Neural cell (in vitro differentiated cells): Measurements from ENCODE around the gene CNTN6. TPM values are rescaled to one million over a fixed set of nuclear protein-coding genes. Genes with fewer than 3 reads are reported as not detected.

Experiments
- H2AFZ ChIP-seq: fragments of 200-600, 300-800 bp; sonication (generic), shearing (Covaris generic); 2 replicates; pipeline ENCODE4 v1.6.0; 2014; ENCODE audit warnings: low read depth, mild to moderate bottlenecking, antibody characterized with exemption, low read length, moderate library complexity
- H3F3A ChIP-seq: fragments of 200-600 bp; shearing (Covaris generic); 2 replicates; pipeline ENCODE4 v1.6.1; 2016; ENCODE audit warnings: mild to moderate bottlenecking, moderate library complexity, mixed read lengths, antibody characterized with exemption, low read length; ENCODE audit not compliant: insufficient read depth, poor library complexity, severe bottlenecking
- H3K27ac ChIP-seq: fragments of 200-600, 300-800 bp; sonication (generic), shearing (Covaris generic); 2 replicates; pipeline ENCODE4 v1.5.1; 2014; ENCODE audit warnings: mild to moderate bottlenecking, low read length, moderate library complexity
- H3K27me3 ChIP-seq: fragments of 300-800, 200-600 bp; sonication (generic), shearing (Covaris generic); 2 replicates; pipeline ENCODE4 v1.6.0; 2014; ENCODE audit warnings: mild to moderate bottlenecking, low read depth, low read length, moderate library complexity; ENCODE audit not compliant: insufficient read depth
- H3K36me3 ChIP-seq: fragments of 300-800, 200-600 bp; sonication (generic), shearing (Covaris generic); 2 replicates; pipeline ENCODE4 v1.5.1; 2014; ENCODE audit warnings: mild to moderate bottlenecking, antibody characterized with exemption, low read length, moderate library complexity; ENCODE audit not compliant: insufficient read depth
- H3K4me2 ChIP-seq: fragments of 300-800, 200-600 bp; sonication (generic), shearing (Covaris generic); 2 replicates; pipeline ENCODE4 v1.6.0; 2014; ENCODE audit warnings: mild to moderate bottlenecking, low read length
- H3K4me3 ChIP-seq: fragments of 300-800, 200-600 bp; sonication (generic), shearing (Covaris generic); 2 replicates; pipeline ENCODE4 v1.5.1; 2014; ENCODE audit warnings: mild to moderate bottlenecking, low read length, moderate library complexity
- H3K79me2 ChIP-seq: fragments of 200-600 bp; shearing (Covaris generic); replicated peaks from 2 replicates; pipeline ENCODE4 v1.6.0; 2014; ENCODE audit warnings: mild to moderate bottlenecking, low read length, moderate library complexity; ENCODE audit not compliant: insufficient read depth
- H3K9ac ChIP-seq: fragments of 300-800, 200-600 bp; sonication (generic), shearing (Covaris generic); 2 replicates; pipeline ENCODE4 v1.6.1; 2016; ENCODE audit warnings: mild to moderate bottlenecking, low read length, mixed read lengths
- H3K9me2 ChIP-seq: fragments of 200-600 bp; shearing (Covaris generic); 2 replicates; pipeline ENCODE4 v1.6.1; 2016; ENCODE audit warnings: mild to moderate bottlenecking, low read length, mixed read lengths; ENCODE audit not compliant: insufficient read depth
- H3K9me3 ChIP-seq: fragments of 200-600, 300-800 bp; sonication (generic), shearing (Covaris generic); 2 replicates; pipeline ENCODE4 v1.6.1; 2016; ENCODE audit warnings: mild to moderate bottlenecking, mixed run types, low read length, moderate library complexity, mixed read lengths
- H4K20me1 ChIP-seq: fragments of 200-600 bp; shearing (Covaris generic); 2 replicates; pipeline ENCODE4 v1.6.1; 2016; ENCODE audit warnings: mild to moderate bottlenecking, mixed run types; ENCODE audit not compliant: insufficient read depth
- EP300 ChIP-seq: fragments of 450-650 bp; conservative IDR thresholded peaks from 2 replicates; pipeline ENCODE4 v1.6.1; 2014; ENCODE audit warnings: antibody characterized with exemption, mild to moderate bottlenecking, moderate library complexity; ENCODE audit not compliant: poor library complexity, severe bottlenecking
- EZH2 ChIP-seq: fragments of 200-600, 300-800 bp; shearing (Covaris generic), sonication (generic); IDR thresholded peaks from 2 replicates; pipeline ENCODE4 v1.6.1; 2014; ENCODE audit warnings: antibody characterized with exemption, low read length, borderline replicate concordance, mild to moderate bottlenecking; ENCODE audit not compliant: insufficient read depth, poor library complexity, severe bottlenecking
- MXI1 ChIP-seq: fragments of 450-650 bp; conservative IDR thresholded peaks from 2 replicates; pipeline ENCODE4 v1.6.1; 2014; ENCODE audit warnings: antibody characterized with exemption, mild to moderate bottlenecking; ENCODE audit not compliant: poor library complexity, severe bottlenecking
- POLR2AphosphoS5 ChIP-seq: IDR thresholded peaks from 2 replicates; pipeline ENCODE4 v1.6.1; 2012
- RAD21 ChIP-seq: fragments of 450-650 bp; conservative IDR thresholded peaks from 2 replicates; pipeline ENCODE4 v1.6.1; 2014; ENCODE audit warnings: antibody characterized with exemption, mild to moderate bottlenecking, moderate library complexity
- SMC3 ChIP-seq: fragments of 450-650 bp; conservative IDR thresholded peaks from 2 replicates; pipeline ENCODE4 v1.6.1; 2014; ENCODE audit warnings: antibody characterized with exemption, mild to moderate bottlenecking, moderate library complexity; ENCODE audit not compliant: poor library complexity
- TAF1 ChIP-seq: IDR thresholded peaks from 2 replicates; pipeline ENCODE4 v1.6.1; 2012; ENCODE audit warnings: low read depth
- polyA plus RNA-seq: library from polyadenylated mRNA; depleted of rRNA; stranded (reverse); fragments of >200 nt; gene quantifications from 2 replicates; pipeline ENCODE4 v1.2.3, GENCODE V29; 2014
- TF ChIP-seq, protein P1 (sequence below): IDR thresholded peaks from 2 replicates; pipeline ENCODE4 v1.6.1; 2012; ENCODE audit warnings: borderline replicate concordance
- TF ChIP-seq, protein P2 (sequence below): fragments of 450-650 bp; IDR thresholded peaks from 2 replicates; pipeline ENCODE4 v1.5.1; 2014; ENCODE audit warnings: antibody characterized with exemption, mild to moderate bottlenecking, moderate library complexity; ENCODE audit not compliant: poor library complexity, severe bottlenecking

CNTN6 gene
- polyA plus RNA-seq, 1 donor from 2014 or later: 1.8 TPM

- TF ChIP-seq, protein P1, sequence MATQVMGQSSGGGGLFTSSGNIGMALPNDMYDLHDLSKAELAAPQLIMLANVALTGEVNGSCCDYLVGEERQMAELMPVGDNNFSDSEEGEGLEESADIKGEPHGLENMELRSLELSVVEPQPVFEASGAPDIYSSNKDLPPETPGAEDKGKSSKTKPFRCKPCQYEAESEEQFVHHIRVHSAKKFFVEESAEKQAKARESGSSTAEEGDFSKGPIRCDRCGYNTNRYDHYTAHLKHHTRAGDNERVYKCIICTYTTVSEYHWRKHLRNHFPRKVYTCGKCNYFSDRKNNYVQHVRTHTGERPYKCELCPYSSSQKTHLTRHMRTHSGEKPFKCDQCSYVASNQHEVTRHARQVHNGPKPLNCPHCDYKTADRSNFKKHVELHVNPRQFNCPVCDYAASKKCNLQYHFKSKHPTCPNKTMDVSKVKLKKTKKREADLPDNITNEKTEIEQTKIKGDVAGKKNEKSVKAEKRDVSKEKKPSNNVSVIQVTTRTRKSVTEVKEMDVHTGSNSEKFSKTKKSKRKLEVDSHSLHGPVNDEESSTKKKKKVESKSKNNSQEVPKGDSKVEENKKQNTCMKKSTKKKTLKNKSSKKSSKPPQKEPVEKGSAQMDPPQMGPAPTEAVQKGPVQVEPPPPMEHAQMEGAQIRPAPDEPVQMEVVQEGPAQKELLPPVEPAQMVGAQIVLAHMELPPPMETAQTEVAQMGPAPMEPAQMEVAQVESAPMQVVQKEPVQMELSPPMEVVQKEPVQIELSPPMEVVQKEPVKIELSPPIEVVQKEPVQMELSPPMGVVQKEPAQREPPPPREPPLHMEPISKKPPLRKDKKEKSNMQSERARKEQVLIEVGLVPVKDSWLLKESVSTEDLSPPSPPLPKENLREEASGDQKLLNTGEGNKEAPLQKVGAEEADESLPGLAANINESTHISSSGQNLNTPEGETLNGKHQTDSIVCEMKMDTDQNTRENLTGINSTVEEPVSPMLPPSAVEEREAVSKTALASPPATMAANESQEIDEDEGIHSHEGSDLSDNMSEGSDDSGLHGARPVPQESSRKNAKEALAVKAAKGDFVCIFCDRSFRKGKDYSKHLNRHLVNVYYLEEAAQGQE: no peak
- no peak overlapping the region for H3K4me3 ChIP-seq
- no peaks in the 10 kb centered on the region for H3K36me3 ChIP-seq
These were observed 20.8 kb upstream of the CNTN6 start for GRCh38 chr3:1072041-1072440.

DNA sequence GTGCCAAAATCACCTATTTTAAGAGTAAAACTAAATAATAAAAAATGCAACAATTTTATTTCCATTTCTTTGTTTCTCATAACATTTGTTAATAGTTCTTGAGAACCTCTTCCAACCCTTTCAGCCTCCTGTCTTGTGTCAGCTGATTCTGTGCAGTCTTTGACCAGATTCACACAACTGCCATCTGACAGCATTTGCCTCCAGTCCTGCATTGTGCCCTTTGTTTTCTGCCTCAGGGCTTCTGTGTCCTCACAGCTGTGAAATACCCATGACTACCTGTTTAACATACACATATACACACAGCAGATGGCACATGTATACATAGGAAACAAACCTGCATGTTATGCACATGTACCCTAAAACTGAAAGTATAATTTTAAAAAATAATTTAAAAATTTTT, 13.2 kb upstream of the CNTN6 start:
- Histone ChIP-seq H3K9ac (no peak overlapping the region), H2AFZ (no peak overlapping the region), H3K36me3 (no peaks in the 10 kb centered on the region), H3K27ac (no peak overlapping the region), H4K20me1 (no peaks in the 10 kb centered on the region), H3K9me3 (no peaks in the 10 kb centered on the region), H3K9me2 (no peaks in the 10 kb centered on the region), H3K4me2 (no peak overlapping the region), H3K27me3 (no peaks in the 10 kb centered on the region), H3K4me3 (no peak overlapping the region), H3F3A (no peaks in the 10 kb centered on the region), H3K79me2 (no peaks in the 10 kb centered on the region)
- TF ChIP-seq MXI1 (no peak), POLR2AphosphoS5 (no peak), EP300 (no peak), RAD21 (no peak), EZH2 (no peak), SMC3 (no peak), TAF1 (no peak)
- TF ChIP-seq, protein P1: no peak
- TF ChIP-seq, protein P2, sequence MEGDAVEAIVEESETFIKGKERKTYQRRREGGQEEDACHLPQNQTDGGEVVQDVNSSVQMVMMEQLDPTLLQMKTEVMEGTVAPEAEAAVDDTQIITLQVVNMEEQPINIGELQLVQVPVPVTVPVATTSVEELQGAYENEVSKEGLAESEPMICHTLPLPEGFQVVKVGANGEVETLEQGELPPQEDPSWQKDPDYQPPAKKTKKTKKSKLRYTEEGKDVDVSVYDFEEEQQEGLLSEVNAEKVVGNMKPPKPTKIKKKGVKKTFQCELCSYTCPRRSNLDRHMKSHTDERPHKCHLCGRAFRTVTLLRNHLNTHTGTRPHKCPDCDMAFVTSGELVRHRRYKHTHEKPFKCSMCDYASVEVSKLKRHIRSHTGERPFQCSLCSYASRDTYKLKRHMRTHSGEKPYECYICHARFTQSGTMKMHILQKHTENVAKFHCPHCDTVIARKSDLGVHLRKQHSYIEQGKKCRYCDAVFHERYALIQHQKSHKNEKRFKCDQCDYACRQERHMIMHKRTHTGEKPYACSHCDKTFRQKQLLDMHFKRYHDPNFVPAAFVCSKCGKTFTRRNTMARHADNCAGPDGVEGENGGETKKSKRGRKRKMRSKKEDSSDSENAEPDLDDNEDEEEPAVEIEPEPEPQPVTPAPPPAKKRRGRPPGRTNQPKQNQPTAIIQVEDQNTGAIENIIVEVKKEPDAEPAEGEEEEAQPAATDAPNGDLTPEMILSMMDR: no peak

More at GRCh38 chr3:1072041-1072440, 20.8 kb upstream of the CNTN6 start:
- H3K27me3 ChIP-seq: no peaks in the 10 kb centered on the region
- no peaks in the 10 kb centered on the region for H4K20me1 ChIP-seq
- no peaks in the 10 kb centered on the region for H3K79me2 ChIP-seq
- H3K9ac ChIP-seq: no peak overlapping the region
- H3K9me3 ChIP-seq: no peaks in the 10 kb centered on the region
- no peaks in the 10 kb centered on the region for H3K9me2 ChIP-seq
- H3K4me2 ChIP-seq: no peak overlapping the region
- no peak overlapping the region for H3K27ac ChIP-seq
- no peak overlapping the region for H2AFZ ChIP-seq
- H3F3A ChIP-seq: no peaks in the 10 kb centered on the region
